Parathyroid adenoma (tissue), 2 donors: ENCODE data around the gene SDF4.

Experiments used
- H2AFZ ChIP-seq: fragments of 300-600 bp; sonication (generic); one replicate; pipeline ENCODE4 v1.7.0; 2017; ENCODE audit warnings: antibody characterized with exemption, mild to moderate bottlenecking
- H3K27ac ChIP-seq: fragments of 300-600 bp; sonication (generic); one replicate; pipeline ENCODE4 v1.7.0; 2017
- H3K27me3 ChIP-seq: fragments of 300-600 bp; sonication (generic); one replicate; pipeline ENCODE4 v1.7.0; 2017; ENCODE audit warnings: low read length; ENCODE audit not compliant: control insufficient read depth, insufficient read depth
- H3K36me3 ChIP-seq: fragments of 300-600 bp; sonication (generic); one replicate; pipeline ENCODE4 v1.7.0; 2017; ENCODE audit warnings: low read length; ENCODE audit not compliant: control insufficient read depth, insufficient read depth
- H3K4me1 ChIP-seq: fragments of 300-600 bp; sonication (generic); one replicate; pipeline ENCODE4 v1.7.0; 2017; ENCODE audit warnings: control low read depth
- H3K4me2 ChIP-seq: fragments of 300-600 bp; sonication (generic); one replicate; pipeline ENCODE4 v1.7.0; 2017; ENCODE audit warnings: low read length
- H3K4me3 ChIP-seq: fragments of 300-600 bp; sonication (generic); one replicate; pipeline ENCODE4 v1.7.0; 2017; ENCODE audit warnings: low read depth, low read length
- H3K79me2 ChIP-seq: fragments of 300-600 bp; sonication (generic); one replicate; pipeline ENCODE4 v1.7.0; 2017; ENCODE audit warnings: control low read depth
- H3K9ac ChIP-seq: fragments of 300-600 bp; sonication (generic); one replicate; pipeline ENCODE4 v1.7.0; 2017; ENCODE audit warnings: mild to moderate bottlenecking
- H3K9me3 ChIP-seq: fragments of 300-600 bp; sonication (generic); one replicate; pipeline ENCODE4 v1.7.0; 2017; ENCODE audit warnings: low read length; ENCODE audit not compliant: control insufficient read depth
- TF ChIP-seq, protein P1 (sequence below): fragments of 300-600 bp; sonication (generic); IDR thresholded peaks from one replicate; pipeline ENCODE4 v1.7.0; 2017; ENCODE audit warnings: antibody characterized with exemption, mild to moderate bottlenecking
- donor health status: primary hyperparathyroidism.

The SDF4 gene

DNA sequence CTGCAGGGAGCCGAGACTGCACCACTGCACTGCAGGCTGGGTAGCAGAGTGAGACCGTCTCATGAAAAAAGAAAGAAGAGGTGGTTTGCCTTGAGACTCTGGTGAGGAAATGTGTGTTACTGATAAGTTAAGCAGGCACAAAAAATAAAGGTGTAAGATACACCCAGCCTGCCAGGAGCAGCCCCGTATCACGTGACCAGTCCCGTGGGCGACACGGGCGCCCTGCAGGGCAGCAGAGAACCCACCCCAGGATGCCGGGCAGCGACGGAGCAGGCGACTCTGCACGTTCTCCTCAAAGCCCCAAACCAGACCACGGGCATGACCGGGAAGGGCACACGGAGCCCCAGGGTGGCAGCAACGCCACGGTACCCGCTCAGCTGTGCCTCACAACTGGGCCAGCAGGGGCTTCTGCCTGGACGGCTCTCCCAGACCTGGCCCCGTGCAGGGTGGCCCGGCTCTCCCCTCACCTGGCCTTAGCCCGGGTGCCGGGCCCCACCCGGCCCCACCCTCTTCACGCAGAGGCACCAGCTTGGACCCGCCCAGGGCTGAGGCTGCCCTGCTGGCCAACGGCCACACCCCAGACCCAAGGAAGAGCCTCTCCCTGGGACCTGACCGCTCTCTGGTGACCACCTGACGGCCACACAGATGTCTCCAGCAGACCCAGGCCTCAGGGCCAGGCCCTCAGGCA lies 9.8 kb downstream of the SDF4 start:
- no peaks in the 10 kb centered on the region for H3K79me2 ChIP-seq
- H3K27ac ChIP-seq: no peak overlapping the region
- no peaks in the 10 kb centered on the region for H3K9me3 ChIP-seq
- H2AFZ ChIP-seq: no peak overlapping the region
- no peak overlapping the region for H3K4me3 ChIP-seq
- TF ChIP-seq, protein P1, sequence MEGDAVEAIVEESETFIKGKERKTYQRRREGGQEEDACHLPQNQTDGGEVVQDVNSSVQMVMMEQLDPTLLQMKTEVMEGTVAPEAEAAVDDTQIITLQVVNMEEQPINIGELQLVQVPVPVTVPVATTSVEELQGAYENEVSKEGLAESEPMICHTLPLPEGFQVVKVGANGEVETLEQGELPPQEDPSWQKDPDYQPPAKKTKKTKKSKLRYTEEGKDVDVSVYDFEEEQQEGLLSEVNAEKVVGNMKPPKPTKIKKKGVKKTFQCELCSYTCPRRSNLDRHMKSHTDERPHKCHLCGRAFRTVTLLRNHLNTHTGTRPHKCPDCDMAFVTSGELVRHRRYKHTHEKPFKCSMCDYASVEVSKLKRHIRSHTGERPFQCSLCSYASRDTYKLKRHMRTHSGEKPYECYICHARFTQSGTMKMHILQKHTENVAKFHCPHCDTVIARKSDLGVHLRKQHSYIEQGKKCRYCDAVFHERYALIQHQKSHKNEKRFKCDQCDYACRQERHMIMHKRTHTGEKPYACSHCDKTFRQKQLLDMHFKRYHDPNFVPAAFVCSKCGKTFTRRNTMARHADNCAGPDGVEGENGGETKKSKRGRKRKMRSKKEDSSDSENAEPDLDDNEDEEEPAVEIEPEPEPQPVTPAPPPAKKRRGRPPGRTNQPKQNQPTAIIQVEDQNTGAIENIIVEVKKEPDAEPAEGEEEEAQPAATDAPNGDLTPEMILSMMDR: no peak
- no peak overlapping the region for H3K9ac ChIP-seq
- H3K27me3 ChIP-seq: no peaks in the 10 kb centered on the region
- H3K36me3 ChIP-seq: no peaks in the 10 kb centered on the region
- no peak overlapping the region for H3K4me2 ChIP-seq
- no peaks in the 10 kb centered on the region for H3K4me1 ChIP-seq

DNA sequence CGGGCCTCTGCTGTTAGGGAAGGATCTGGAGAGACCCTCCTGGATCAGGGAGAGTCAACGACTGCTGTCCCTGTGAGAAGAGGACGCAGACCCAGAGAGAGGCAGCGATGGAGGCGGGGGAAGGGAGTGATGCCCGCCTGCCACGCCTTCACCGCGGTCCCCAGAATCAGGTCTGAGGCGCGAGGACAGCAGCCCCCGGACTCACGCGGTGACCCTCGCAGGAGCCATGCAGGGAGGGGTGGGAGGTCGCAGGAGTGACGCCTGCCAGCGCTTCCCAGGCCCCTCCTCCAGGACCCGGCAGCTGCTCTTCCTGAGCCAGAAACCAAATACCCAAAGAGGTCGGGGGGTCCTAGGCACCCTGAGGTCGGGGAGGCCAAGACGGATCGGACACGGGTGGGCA lies 11.6 kb downstream of the SDF4 start:
- H2AFZ ChIP-seq: no peak overlapping the region
- H3K27ac ChIP-seq: no peak overlapping the region
- no peaks in the 10 kb centered on the region for H3K9me3 ChIP-seq
- no peak overlapping the region for H3K9ac ChIP-seq
- H3K4me2 ChIP-seq: no peak overlapping the region
- H3K4me3 ChIP-seq: no peak overlapping the region
- H3K27me3 ChIP-seq: no peaks in the 10 kb centered on the region
- H3K79me2 ChIP-seq: no peaks in the 10 kb centered on the region
- H3K4me1 ChIP-seq: no peaks in the 10 kb centered on the region
- no peaks in the 10 kb centered on the region for H3K36me3 ChIP-seq
- TF ChIP-seq, protein P1: no peak

DNA sequence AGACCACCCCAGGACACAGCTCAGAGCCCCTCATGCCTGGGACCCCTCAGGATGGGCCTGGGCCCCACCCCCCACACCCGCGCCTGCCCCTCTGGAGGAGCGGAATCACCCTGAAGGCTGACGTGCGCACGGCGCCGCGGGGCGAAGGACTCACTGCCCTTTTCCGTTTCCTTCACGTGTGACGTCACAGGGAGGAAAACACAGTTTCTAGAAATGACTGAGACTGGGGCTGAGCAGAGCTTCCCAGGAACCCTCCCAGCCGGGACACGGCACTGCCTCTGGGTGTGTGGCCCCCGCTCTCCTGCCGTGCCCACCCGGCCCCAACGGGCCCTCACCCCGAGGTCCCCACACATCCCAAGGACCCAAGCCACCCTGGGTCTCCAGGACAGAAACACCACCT lies 12.5 kb downstream of the SDF4 start:
- no peaks in the 10 kb centered on the region for H3K9me3 ChIP-seq
- H3K27me3 ChIP-seq: no peaks in the 10 kb centered on the region
- no peak overlapping the region for H3K9ac ChIP-seq
- H3K4me1 ChIP-seq: no peaks in the 10 kb centered on the region
- no peaks in the 10 kb centered on the region for H3K36me3 ChIP-seq
- H3K4me2 ChIP-seq: no peak overlapping the region
- no peak overlapping the region for H2AFZ ChIP-seq
- H3K79me2 ChIP-seq: no peaks in the 10 kb centered on the region
- no peak overlapping the region for H3K4me3 ChIP-seq
- TF ChIP-seq, protein P1: no peak
- no peak overlapping the region for H3K27ac ChIP-seq

DNA sequence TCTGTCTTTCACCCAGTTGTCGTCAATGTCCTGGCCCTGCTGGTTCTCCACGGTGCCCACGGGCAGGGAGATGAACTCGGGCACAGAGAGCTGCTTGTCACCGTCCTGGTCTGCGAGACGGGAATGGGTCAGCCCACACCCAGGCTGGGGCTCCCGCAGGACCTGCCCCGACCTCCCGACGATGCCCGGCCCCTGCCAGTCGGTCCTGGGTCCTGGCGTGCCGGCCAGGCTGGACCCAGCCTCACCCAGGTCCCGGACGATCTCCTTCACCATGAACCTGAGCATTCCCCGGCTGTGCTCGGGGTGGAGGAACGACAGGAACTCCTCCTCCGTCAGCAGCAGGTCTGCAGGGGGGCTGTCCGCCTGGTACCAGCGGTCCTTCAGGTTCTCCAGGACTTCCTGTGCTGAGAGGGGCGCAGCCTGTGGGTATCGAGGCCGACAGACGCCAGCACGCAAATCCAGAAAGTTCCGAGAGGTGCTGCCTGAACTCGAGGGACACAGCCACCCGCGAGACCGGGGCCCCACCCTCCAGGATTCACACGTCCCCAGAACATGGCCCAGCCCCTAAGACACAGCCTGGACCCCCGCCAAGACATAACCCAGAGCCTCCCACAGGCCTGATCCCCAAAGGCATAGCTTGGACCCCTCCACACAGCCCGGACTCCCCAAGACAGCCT lies 13.1 kb downstream of the SDF4 start:
- H3K36me3 ChIP-seq: no peaks in the 10 kb centered on the region
- H3K9ac ChIP-seq: no peak overlapping the region
- no peaks in the 10 kb centered on the region for H3K79me2 ChIP-seq
- TF ChIP-seq, protein P1: no peak
- H3K9me3 ChIP-seq: no peaks in the 10 kb centered on the region
- H3K27ac ChIP-seq: no peak overlapping the region
- no peak overlapping the region for H3K4me3 ChIP-seq
- no peaks in the 10 kb centered on the region for H3K4me1 ChIP-seq
- H3K4me2 ChIP-seq: no peak overlapping the region
- H2AFZ ChIP-seq: no peak overlapping the region
- no peaks in the 10 kb centered on the region for H3K27me3 ChIP-seq
